OCI-LY1 (cell line): ENCODE measurements around the gene AHI1.

Source experiments
- CTCF ChIP-seq: fragments of 200-600 bp; sonication (generic), shearing (Covaris generic); IDR thresholded peaks from 2 replicates; pipeline ENCODE4 v1.5.1; 2017; ENCODE audit warnings: mild to moderate bottlenecking, antibody characterized with exemption, low read length, moderate library complexity, mixed read lengths
- EZH2 ChIP-seq: fragments of 200-600 bp; sonication (generic), shearing (Covaris generic); IDR thresholded peaks from 2 replicates; pipeline ENCODE4 v1.8.0; 2017; ENCODE audit warnings: borderline replicate concordance, mixed run types, mild to moderate bottlenecking, antibody characterized with exemption, low read length, moderate library complexity, mixed read lengths

- TF ChIP-seq CTCF = no peak
- TF ChIP-seq EZH2 = no peak
Measured at GRCh38 chr6:135295085-135295484, 202.5 kb downstream of the AHI1 start.
